GM06990 (cell line): Measurements from ENCODE around the gene NUDT16L1.

Experiments used
- DNase-seq: peaks from one replicate; pipeline ENCODE4 v3.0.0-alpha.2; 2011; ENCODE audit not compliant: insufficient read length; ENCODE audit errors: extremely low read depth
- H3K27me3 ChIP-seq: replicated peaks from 2 replicates; pipeline ENCODE4 v1.6.0; 2011; ENCODE audit warnings: low read length; ENCODE audit not compliant: control insufficient read depth, insufficient read depth
- H3K36me3 ChIP-seq: 2 replicates; pipeline ENCODE4 v1.5.1; 2011; ENCODE audit warnings: low read length; ENCODE audit not compliant: control insufficient read depth, insufficient read depth
- H3K4me3 ChIP-seq: replicated peaks from 2 replicates; pipeline ENCODE4 v1.5.1; 2011; ENCODE audit warnings: low read depth, mild to moderate bottlenecking, control low read depth, low read length
- TF ChIP-seq, protein P1 (sequence below): IDR thresholded peaks from 2 replicates; pipeline ENCODE4 v1.5.1; 2011; ENCODE audit warnings: low read length, control low read depth, mild to moderate bottlenecking, inconsistent platforms; ENCODE audit not compliant: insufficient read depth, poor library complexity, severe bottlenecking

Gene NUDT16L1

GRCh38 chr16:4686497-4687210 lies 6.7 kb upstream of the NUDT16L1 start:
- no peaks in the 10 kb centered on the region for H3K27me3 ChIP-seq
- DNase-seq = no peak
- H3K4me3 ChIP-seq = no peak overlapping the region
- peaks cover 45% of the 10 kb centered on the region for H3K36me3 ChIP-seq
- TF ChIP-seq, protein P1, sequence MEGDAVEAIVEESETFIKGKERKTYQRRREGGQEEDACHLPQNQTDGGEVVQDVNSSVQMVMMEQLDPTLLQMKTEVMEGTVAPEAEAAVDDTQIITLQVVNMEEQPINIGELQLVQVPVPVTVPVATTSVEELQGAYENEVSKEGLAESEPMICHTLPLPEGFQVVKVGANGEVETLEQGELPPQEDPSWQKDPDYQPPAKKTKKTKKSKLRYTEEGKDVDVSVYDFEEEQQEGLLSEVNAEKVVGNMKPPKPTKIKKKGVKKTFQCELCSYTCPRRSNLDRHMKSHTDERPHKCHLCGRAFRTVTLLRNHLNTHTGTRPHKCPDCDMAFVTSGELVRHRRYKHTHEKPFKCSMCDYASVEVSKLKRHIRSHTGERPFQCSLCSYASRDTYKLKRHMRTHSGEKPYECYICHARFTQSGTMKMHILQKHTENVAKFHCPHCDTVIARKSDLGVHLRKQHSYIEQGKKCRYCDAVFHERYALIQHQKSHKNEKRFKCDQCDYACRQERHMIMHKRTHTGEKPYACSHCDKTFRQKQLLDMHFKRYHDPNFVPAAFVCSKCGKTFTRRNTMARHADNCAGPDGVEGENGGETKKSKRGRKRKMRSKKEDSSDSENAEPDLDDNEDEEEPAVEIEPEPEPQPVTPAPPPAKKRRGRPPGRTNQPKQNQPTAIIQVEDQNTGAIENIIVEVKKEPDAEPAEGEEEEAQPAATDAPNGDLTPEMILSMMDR = no peak

GRCh38 chr16:4687416-4687815 lies 5.9 kb upstream of the NUDT16L1 start:
- peaks cover 42% of the 10 kb centered on the region for H3K36me3 ChIP-seq
- TF ChIP-seq, protein P1 = no peak

GRCh38 chr16:4687946-4688673 lies 5.3 kb upstream of the NUDT16L1 start:
- no peaks in the 10 kb centered on the region for H3K27me3 ChIP-seq
- H3K36me3 ChIP-seq = peaks cover 36% of the 10 kb centered on the region
- H3K4me3 ChIP-seq = no peak overlapping the region
- TF ChIP-seq, protein P1 = no peak
- no peak for DNase-seq

More at GRCh38 chr16:4687416-4687815, 5.9 kb upstream of the NUDT16L1 start:
- no peaks in the 10 kb centered on the region for H3K27me3 ChIP-seq
- DNase-seq = no peak
- H3K4me3 ChIP-seq = no peak overlapping the region

GRCh38 chr16:4688674-4689045 lies 4.7 kb upstream of the NUDT16L1 start:
- no peak for DNase-seq
- H3K27me3 ChIP-seq = no peaks in the 10 kb centered on the region
- H3K4me3 ChIP-seq = no peak overlapping the region
- TF ChIP-seq, protein P1 = no peak
- peaks cover 32% of the 10 kb centered on the region for H3K36me3 ChIP-seq

GRCh38 chr16:4689091-4689671 lies 4.2 kb upstream of the NUDT16L1 start:
- peaks cover 28% of the 10 kb centered on the region for H3K36me3 ChIP-seq
- no peak overlapping the region for H3K4me3 ChIP-seq
- TF ChIP-seq, protein P1 = no peak
- no peaks in the 10 kb centered on the region for H3K27me3 ChIP-seq
- DNase-seq = no peak
